ENCODE results near the gene EMP2.
"Not testable (repeated sequence)": the region's sequence is repeated elsewhere in the genome, so short reads cannot be mapped to it uniquely, and the experiment has no call there.

EMP2 gene

GRCh38 chr16:10547708-10548107, 32.7 kb downstream of the EMP2 start:
- DNase-seq = no peak

DNA sequence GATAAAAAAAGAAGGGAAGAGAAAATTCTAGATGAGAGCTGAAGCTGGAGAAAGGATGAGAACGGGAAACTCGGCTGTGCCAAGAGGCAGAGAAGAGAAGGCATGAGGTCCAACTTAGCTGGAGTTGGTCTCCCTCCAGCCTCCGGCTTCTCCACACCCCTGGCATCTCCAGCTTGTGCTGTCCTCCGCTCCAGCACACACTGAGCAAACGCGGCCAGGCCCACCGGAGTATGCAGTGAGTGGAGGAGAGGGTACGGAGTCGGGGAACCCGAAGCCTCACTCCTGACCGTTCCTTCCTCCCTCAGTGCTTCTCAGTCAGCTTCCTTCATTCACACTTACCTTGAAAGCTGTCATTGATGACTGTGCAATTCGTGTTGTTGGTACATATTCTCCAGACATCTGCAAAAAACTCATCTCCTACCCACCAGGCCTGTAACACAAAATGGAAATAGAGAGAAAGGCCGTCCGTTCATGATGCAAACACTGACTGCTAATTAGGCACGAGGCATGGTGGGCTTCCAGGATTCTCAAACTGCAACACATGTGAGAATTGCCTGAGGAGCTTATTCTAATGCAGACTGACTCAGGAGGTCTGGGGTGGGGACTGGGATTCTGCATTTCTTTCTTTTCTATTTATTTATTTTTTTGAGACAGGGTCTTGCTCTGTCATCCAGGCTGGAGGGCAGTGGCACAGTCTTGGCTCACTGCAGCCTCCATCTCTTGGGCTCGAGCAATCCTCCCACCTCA, 37.0 kb downstream of the EMP2 start:
- no peak for DNase-seq

GRCh38 chr16:10541366-10541765, 39.0 kb downstream of the EMP2 start:
- DNase-seq = no peak

DNA sequence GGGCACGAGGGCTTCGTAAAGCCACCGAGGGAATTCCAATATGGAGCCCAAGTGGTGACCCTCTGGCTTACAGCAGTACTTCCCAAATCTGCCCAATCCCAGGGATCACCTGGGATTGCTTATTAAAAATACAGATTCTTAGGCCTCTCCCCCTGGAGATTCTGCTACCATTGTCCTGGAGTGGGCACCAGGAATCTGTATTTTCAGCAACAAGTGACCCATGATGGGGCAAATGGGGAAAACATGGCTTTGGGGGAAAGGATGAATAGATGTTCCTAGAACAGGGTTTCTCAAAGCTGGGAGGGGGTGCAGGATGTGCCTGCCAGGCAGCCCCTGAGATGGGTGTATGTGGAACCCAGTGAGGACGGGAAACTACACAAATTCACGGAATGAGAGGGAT, 40.6 kb downstream of the EMP2 start:
- DNase-seq = no peak

DNA sequence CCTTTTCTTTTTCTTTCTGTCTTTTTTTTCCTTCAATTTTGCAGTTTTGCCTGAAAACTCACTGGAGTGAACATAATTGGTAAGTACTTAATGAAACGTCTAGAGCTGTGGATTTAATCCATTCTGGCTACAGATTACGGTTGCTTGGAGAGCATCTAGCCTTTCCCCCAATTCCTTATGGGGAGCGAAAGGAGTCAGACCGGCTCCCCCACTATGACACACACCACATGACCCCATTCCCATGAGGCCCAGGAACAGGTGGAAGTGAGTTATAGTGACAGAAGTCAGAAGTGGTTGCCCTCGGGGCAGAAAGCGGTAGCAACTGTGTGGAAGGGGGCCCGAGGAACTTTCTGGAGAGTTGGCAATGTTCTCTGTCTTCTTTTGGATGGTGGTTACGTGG, 41.2 kb downstream of the EMP2 start:
- no peak for DNase-seq

- no peak for DNase-seq
These were observed 41.8 kb downstream of the EMP2 start for GRCh38 chr16:10538583-10538982.

DNA sequence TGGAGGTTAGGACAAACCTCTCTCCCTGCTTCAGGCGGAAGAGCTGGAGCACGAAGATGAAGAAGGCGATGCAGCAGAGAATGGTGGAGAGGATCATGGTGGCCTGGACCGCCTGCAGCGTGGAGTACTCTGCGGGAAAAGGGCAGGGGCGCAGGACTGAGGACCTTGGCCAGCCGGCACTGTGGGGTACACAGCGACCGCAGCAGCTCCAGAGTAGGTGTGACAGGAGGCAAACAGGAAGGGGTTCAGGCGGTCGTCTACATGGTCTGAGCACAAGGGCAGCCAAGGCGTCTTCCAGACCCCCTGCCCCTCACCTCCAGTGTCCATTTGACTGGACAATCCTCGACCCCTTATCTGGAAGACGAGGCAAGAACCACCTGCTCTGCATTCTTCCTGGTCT, 42.5 kb downstream of the EMP2 start:
- DNase-seq = no peak

DNA sequence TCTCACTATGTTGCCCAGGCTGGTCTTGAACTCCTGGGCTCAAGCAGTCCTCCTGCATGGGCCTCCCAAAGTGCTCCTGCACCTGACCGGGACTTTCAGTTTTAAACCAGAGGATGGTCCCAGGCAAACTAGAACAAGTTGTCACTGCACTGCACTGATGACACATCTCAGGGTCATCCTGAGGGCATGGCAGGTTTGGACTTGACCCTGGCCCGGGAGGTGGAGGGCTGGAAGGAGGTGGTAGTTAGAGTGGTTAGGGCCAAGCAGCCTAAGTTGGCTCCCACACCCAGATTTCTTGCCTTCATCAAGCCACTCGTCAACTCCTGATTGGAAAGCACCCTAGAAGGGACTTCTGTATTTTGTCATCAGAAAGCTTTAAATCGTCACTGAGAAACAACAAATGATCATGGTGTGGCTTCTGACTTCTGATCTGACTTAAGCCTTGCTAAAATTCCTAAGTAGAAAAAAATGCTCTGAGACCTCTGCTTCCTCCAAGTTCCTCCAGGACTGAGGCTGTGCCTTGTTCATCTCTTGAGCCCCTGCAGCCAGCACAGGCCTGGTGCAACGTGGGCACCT, 43.5 kb downstream of the EMP2 start:
- no peak for DNase-seq

DNA sequence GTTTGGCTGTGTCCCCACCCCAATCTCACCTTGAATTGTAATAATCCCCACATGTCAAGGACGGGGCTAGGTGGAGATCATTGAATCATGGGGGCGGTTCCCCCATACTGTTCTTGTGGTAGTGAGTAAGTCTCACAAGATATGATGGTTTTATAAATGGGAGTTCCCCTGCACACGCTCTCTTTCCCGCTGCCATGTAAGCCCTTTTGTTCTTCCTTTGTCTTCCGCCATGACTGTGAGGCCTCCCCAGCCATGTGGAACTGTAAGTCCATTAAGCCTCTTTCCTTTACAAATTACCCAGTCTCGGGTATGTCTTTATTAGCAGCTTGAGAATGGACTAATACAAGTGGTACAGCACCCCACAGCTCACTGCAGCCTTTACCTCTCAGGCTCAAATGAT, 44.1 kb downstream of the EMP2 start:
- not testable (repeated sequence) for DNase-seq

- DNase-seq = no peak
These were observed 44.9 kb downstream of the EMP2 start for GRCh38 chr16:10535461-10535860.

DNA sequence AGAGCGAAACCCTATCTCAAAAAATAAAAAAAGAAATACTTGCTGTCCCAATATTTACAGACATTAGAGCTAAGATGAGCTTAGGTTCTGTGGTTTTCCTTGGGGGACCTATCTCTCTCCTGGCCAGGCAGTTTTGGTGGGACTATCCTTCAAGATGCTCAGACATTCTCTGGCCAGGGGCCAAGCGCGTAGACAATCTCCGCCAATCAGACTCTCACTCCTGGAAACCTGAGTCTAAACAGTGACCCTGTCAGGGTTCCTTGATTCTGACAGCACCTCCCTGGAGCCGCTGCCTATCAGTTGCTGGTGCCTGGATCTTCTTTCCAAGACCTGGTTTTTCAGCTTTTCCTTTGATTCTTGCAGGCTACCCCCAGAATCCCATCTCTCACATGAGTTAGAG, 45.6 kb downstream of the EMP2 start:
- DNase-seq = no peak

GRCh38 chr16:10533612-10534011, 46.8 kb downstream of the EMP2 start:
- DNase-seq = not testable (repeated sequence)

DNA sequence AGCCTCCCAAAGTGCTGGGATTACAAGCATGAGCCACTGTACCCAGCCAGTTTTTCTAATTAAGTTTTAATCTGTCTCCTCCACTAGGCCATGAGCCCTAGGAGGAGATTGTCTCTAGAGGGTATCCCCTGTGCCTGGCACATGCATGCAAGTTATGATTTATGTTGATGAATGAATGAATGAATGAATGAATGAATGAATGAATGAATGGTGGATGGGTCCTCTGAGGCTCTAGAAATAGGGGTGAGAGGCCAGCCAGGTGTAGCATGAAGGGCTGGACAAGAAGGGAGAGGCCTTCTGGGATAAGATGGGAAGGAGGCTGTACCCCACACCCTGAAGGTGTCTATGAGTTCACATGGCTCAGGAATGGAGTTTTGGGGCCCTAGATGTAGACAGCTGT, 48.8 kb downstream of the EMP2 start:
- DNase-seq = no peak

DNA sequence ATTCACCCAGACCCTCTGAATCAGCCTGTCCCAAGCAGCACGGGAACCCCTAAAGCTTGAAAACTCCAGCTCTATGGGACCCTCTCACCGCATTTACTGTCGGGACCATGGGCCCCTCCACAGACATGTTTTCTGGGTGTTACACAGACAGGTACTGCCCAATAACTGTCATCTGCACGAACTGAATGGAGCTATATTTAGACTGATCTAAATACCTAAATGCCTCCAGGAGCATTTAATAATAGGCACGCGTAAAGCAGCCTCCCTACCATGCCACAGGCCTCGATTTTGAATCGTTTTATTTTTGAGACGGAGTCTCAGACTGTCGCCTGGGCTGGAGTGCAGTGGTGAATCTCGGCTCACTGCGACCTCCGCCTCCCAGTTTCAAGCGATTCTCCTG, 49.7 kb downstream of the EMP2 start:
- no peak for DNase-seq

GRCh38 chr16:10529895-10530669, 50.3 kb downstream of the EMP2 start:
- DNase-seq = no peak

DNA sequence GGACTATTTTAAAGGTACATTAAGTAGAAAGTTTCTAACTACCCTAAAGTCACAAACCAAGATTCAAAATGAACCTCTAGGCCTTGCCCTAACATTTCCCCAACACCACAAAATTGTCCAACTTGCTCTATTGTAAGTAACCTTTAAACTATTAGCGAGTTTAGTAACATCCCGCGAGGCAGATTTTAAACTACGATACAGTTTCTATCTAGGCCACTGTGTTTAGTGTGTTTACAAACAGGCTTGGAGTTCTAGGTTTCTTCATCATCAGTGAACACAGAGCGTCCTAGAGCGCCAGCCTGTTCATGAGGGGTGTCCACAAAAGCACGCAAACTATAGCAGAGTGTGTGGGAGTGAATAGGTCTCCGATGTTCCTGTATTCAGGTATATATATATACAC, 51.8 kb downstream of the EMP2 start:
- DNase-seq = no peak

DNA sequence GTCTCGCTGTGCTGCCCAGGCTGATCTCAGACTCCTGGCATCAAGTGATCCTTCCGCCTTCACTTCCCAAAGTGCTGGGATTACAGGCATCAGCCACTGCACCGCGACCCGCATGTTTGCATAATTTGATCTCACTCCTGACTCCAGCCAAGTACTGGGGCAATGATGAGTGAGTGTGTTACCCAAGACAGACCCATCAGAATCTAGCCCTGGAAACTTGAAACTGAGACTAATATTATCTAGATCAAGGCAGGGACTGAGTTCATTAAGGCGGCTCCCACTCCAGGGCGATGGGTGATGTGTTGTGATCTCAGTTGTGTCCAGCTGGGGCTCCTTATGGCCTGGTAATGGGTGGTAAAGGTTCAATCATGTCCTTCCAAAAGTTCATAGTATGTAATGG, 53.4 kb downstream of the EMP2 start:
- DNase-seq = no peak

DNA sequence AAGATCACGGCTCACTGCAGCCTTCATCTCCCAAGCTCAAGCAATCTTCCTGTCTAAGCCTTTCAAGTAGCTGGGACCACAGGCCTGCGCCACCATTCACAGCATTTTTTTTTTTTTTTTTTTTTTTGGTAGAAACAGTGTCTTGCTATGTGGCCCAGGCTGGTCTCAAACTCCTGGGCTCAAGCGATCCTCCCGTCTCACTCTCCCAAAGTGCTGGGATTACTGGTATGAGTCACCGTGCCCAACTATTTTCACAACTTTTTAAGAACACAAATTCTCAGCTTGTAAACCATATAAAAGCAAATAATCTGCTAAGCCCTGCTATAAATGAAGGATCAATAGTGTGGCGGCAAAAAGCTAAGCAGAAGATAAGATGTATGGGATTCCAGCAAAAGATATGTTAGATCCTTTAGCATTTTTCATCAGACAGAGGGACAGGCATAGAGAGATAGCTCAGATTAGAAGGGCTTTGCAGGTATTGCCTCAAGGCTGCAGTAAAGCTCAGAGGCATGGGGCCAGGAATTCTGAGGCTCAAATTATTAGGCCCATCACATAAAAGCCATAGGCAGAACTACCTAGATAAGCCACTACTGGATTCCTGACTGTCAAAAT, 55.1 kb downstream of the EMP2 start:
- DNase-seq = no peak

DNA sequence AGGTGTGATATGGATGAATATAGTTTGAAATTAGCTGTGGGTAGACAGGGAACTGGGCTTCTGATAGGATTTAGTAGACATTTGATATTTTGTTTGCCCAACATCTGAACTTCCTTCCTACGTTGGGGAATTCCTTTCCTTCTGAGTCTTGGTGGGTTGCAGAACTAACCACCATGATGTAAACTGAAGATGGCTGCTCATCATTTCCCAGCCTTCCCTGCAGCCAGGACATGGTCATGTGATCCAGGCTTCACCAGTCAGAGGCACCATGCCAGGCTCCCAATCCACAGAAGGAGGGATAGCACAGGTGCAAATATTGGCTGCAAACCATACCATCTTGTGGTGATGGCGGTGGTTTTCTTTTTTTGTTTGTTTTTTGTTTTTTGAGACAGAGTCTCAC, 57.4 kb downstream of the EMP2 start:
- no peak for DNase-seq

DNA sequence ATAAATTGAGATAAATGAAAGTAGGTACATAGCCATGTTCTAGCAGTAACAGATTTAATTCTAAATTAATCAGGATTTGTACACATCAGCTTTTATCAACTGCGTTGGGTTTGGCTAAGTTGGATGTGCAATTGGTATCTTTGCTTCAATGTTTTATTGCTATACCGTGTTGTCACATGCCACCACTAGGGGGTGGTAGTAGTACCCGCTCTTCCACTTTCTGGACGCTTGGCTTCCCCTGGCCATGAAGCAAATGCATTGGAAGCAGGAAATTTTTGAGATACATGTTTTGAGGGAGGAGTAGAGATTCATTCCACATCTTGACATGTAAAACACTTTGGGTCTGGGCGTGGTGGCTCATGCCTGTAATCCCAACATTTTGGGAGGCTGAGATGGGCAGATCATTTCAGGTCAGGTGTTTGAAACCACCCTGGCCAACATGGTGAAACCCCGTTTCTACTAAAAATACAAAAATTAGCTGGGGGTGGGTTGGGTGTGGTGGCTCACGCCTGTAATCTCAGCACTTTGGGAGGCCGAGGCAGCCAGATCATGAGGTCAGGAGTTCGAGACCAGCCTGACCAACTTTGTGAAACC, 58.6 kb downstream of the EMP2 start:
- DNase-seq = peak; percentile 77

GRCh38 chr16:10520869-10521578, 59.4 kb downstream of the EMP2 start:
- no peak for DNase-seq

Measured in right hindlimb (tissue), 1 donor.